Fibroblast of skin of left biceps (primary cell): Measurements from ENCODE around the gene TOMM70.

ENCODE experiments used
- DNase-seq, 2 experiments: peaks; one replicate each; pipeline ENCODE4 v3.0.0-alpha.2; 2013; ENCODE audit warnings: low read depth in 2 of 2

The TOMM70 gene

GRCh38 chr3:100411091-100411982, 10.4 kb upstream of the TOMM70 start:
- DNase-seq = no peak

GRCh38 chr3:100407977-100408532, 7.2 kb upstream of the TOMM70 start:
- no peak for DNase-seq

- no peak for DNase-seq
Measured at GRCh38 chr3:100407164-100407563, 6.3 kb upstream of the TOMM70 start.

- DNase-seq = no peak
Measured at GRCh38 chr3:100404250-100404548, 3.3 kb upstream of the TOMM70 start.

GRCh38 chr3:100403362-100404249, 2.7 kb upstream of the TOMM70 start:
- DNase-seq = peak in 1 of 2 experiments; percentile 21

GRCh38 chr3:100402891-100403290, 2.0 kb upstream of the TOMM70 start:
- no peak for DNase-seq

- DNase-seq = no peak
Measured at GRCh38 chr3:100402256-100402655, 1.4 kb upstream of the TOMM70 start.

- no peak for DNase-seq
Measured at GRCh38 chr3:100401674-100402041, 769 bp upstream of the TOMM70 start.

GRCh38 chr3:100400419-100400779, 490 bp downstream of the TOMM70 start:
- no peak for DNase-seq

- DNase-seq = no peak
Measured at GRCh38 chr3:100399341-100400071, 1.4 kb downstream of the TOMM70 start.

- no peak for DNase-seq
Measured at GRCh38 chr3:100396967-100397366, 3.9 kb downstream of the TOMM70 start.

GRCh38 chr3:100395679-100396431, 5.0 kb downstream of the TOMM70 start:
- DNase-seq = no peak

GRCh38 chr3:100389025-100389424, 11.9 kb downstream of the TOMM70 start:
- DNase-seq = no peak

GRCh38 chr3:100386437-100387074, 14.3 kb downstream of the TOMM70 start:
- DNase-seq = no peak

GRCh38 chr3:100384733-100385525, 16.0 kb downstream of the TOMM70 start:
- no peak for DNase-seq

GRCh38 chr3:100376301-100376700, 24.6 kb downstream of the TOMM70 start:
- DNase-seq = no peak

- DNase-seq = no peak
Measured at GRCh38 chr3:100374521-100374920, 26.4 kb downstream of the TOMM70 start.

- no peak for DNase-seq
Measured at GRCh38 chr3:100370756-100371155, 30.1 kb downstream of the TOMM70 start.

- DNase-seq = no peak
Measured at GRCh38 chr3:100368441-100368840, 32.4 kb downstream of the TOMM70 start.

GRCh38 chr3:100366424-100366823, 34.5 kb downstream of the TOMM70 start:
- no peak for DNase-seq
